Measurements from ENCODE around the gene SCO2. TPM values are rescaled to one million over a fixed set of nuclear protein-coding genes. Genes with fewer than 3 reads are reported as not detected.

SCO2 gene
- polyA plus RNA-seq, 3 donors: 39.5 to 101 (median 69.6) TPM

DNA sequence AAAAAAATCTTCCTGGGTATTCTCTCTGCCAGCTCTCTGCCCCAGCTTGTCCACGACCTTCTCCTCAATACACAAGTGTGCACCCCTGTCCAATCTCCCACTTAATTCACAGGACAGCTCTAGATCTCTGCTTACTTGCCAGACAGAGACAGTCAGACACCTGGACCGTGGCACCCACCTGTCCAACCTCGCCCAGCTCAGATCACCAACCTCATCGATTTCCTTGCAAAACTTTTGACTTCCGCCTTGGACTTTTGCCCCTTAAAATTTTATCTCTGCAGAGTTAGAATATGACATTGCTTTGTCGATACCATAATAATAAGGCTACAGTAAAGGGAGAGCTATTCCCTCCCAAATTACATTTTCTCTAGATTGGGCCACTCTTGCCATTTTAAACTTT is 28.3 kb downstream of the SCO2 start:
- Histone ChIP-seq H3K4me3 (replicated peaks in 1 of 3; ENCODE audit: low read depth in 2 of 3, low read length in 3 of 3) (no peak overlapping the region), H3K9ac (ENCODE audit: insufficient read depth, low read length, poor library complexity, severe bottlenecking) (no peak overlapping the region), H3K79me2 (ENCODE audit: insufficient read depth, low read length) (no peaks in the 10 kb centered on the region), H3K4me2 (replicated peaks; ENCODE audit: extremely low read depth, low read length, poor library complexity, severe bottlenecking) (no peak overlapping the region), H4K20me1 (ENCODE audit: insufficient read depth, low read length) (no peaks in the 10 kb centered on the region), H3K27me3 (ENCODE audit: control insufficient read depth in 2 of 2, insufficient read depth in 2 of 2, low read length in 2 of 2) (no peaks in the 10 kb centered on the region), H2AFZ (ENCODE audit: insufficient read depth, low read depth, low read length, poor library complexity, severe bottlenecking) (no peak overlapping the region), H3K27ac (ENCODE audit: low read depth in 1 of 2, low read length in 2 of 2) (no peak overlapping the region), H3K36me3 (replicated peaks in 1 of 2; ENCODE audit: control insufficient read depth in 1 of 2, insufficient read depth in 2 of 2, low read length in 2 of 2) (peaks cover 0 to 2% of the 10 kb centered on the region in 2 donors), H3K9me3 (replicated peaks in 1 of 2; ENCODE audit: control insufficient read depth in 1 of 2, insufficient read depth in 1 of 2, low read length in 2 of 2) (no peaks in the 10 kb centered on the region), H3K4me1 (ENCODE audit: control insufficient read depth in 1 of 2, insufficient read depth in 2 of 2, low read length in 2 of 2) (no peaks in the 10 kb centered on the region)
- peaks cover 2% of the 10 kb centered on the region for H3K4me1 Mint-ChIP-seq
- intact Hi-C loops (cut with micrococcal nuclease): loop anchor here (5.0 to 10.0 kb wide), 2 partner anchors 142 to 245 kb away; partner anchors contain the start of gene HDAC10 (in 2 of the 2)
- DNase-seq: no peak
- WGBS (ENCODE audit: insufficient coverage): 81% methylated on average over 4 of the region's 6 CpGs
- H3K27me3 Mint-ChIP-seq (ENCODE audit: low read depth in 3 of 3): peaks cover 6 to 10% (median 10%) of the 10 kb centered on the region in 3 donors
- TF ChIP-seq, protein P1, sequence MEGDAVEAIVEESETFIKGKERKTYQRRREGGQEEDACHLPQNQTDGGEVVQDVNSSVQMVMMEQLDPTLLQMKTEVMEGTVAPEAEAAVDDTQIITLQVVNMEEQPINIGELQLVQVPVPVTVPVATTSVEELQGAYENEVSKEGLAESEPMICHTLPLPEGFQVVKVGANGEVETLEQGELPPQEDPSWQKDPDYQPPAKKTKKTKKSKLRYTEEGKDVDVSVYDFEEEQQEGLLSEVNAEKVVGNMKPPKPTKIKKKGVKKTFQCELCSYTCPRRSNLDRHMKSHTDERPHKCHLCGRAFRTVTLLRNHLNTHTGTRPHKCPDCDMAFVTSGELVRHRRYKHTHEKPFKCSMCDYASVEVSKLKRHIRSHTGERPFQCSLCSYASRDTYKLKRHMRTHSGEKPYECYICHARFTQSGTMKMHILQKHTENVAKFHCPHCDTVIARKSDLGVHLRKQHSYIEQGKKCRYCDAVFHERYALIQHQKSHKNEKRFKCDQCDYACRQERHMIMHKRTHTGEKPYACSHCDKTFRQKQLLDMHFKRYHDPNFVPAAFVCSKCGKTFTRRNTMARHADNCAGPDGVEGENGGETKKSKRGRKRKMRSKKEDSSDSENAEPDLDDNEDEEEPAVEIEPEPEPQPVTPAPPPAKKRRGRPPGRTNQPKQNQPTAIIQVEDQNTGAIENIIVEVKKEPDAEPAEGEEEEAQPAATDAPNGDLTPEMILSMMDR (IDR thresholded peaks at IDR 0.05): no peak
- H3K4me3 Mint-ChIP-seq: no peak overlapping the region
- H3K9me3 Mint-ChIP-seq: no peaks in the 10 kb centered on the region
- H3K27ac Mint-ChIP-seq: no peak overlapping the region
- peaks cover 1% of the 10 kb centered on the region in 2 donors for H3K36me3 Mint-ChIP-seq

DNA sequence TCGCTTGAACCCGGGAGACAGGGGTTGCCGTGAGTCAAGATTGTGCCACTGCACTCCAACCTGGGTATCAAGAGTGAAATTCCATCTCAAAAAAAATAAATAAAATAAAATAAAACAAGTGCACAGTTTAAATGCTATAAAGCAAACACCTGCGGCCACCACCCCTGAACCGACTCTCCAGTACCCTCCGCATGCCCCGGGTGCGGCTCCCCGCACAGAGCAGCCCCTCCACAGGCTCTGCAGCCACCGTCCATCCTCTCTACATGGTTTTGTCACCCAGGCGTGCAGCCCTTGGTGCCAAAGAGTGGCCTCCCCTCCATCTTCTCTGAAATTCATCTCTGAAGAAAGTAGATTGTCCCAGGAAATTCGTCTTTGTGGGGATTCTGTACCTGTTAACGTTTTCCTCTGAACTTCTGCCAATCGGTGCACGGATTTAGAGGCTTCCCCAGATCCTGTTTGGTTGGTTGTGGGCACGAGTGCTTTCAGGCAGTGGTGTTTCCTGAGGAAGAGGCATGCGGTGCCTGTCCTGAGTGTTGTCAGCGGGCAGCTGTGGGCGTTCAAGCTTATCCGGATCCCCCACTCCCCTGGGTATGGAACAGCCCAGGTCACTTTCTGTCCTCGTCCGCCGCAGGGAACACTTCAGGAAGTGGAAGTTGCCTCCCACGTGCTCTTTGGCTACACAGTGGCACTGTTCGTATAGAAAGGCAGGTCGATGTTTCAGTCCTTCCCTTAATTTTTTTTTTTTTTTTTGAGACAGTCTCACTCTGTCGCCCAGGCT is 34.7 kb downstream of the SCO2 start:
- Mint-ChIP-seq H3K36me3 (no peaks in the 10 kb centered on the region), H3K4me3 (peak overlapping the region; percentile 63 to 86), H3K9me3 (no peaks in the 10 kb centered on the region), H3K27ac (no peak overlapping the region), H3K4me1 (peaks cover 8% of the 10 kb centered on the region), H3K27me3 (ENCODE audit: low read depth in 3 of 3) (peaks cover 5 to 10% (median 9%) of the 10 kb centered on the region in 3 donors)
- TF ChIP-seq, protein P1 (IDR thresholded peaks at IDR 0.05): no peak
- Histone ChIP-seq H3K36me3 (replicated peaks in 1 of 2; ENCODE audit: control insufficient read depth in 1 of 2, insufficient read depth in 2 of 2, low read length in 2 of 2) (no peaks in the 10 kb centered on the region), H3K4me2 (replicated peaks; ENCODE audit: extremely low read depth, low read length, poor library complexity, severe bottlenecking) (peak overlapping the region; percentile 27), H2AFZ (ENCODE audit: insufficient read depth, low read depth, low read length, poor library complexity, severe bottlenecking) (peak overlapping the region; percentile 68), H3K27ac (ENCODE audit: low read depth in 1 of 2, low read length in 2 of 2) (no peak overlapping the region), H3K9ac (ENCODE audit: insufficient read depth, low read length, poor library complexity, severe bottlenecking) (peak overlapping the region; percentile 21), H3K79me2 (ENCODE audit: insufficient read depth, low read length) (no peaks in the 10 kb centered on the region), H3K9me3 (replicated peaks in 1 of 2; ENCODE audit: control insufficient read depth in 1 of 2, insufficient read depth in 1 of 2, low read length in 2 of 2) (no peaks in the 10 kb centered on the region), H3K4me1 (ENCODE audit: control insufficient read depth in 1 of 2, insufficient read depth in 2 of 2, low read length in 2 of 2) (peaks cover 0 to 9% of the 10 kb centered on the region in 2 donors), H4K20me1 (ENCODE audit: insufficient read depth, low read length) (no peaks in the 10 kb centered on the region), H3K27me3 (ENCODE audit: control insufficient read depth in 2 of 2, insufficient read depth in 2 of 2, low read length in 2 of 2) (no peaks in the 10 kb centered on the region), H3K4me3 (replicated peaks in 1 of 3; ENCODE audit: low read depth in 2 of 3, low read length in 3 of 3) (peak overlapping the region in 1 of 3 experiments; percentile 20)
- peak in 2 of 3 donors; percentile 22 to 38 for DNase-seq
- intact Hi-C loops (cut with micrococcal nuclease): loop anchor here in 1 of 2 donors (10.0 kb wide), 1 partner anchor 136 kb away; no protein-coding TSS in a partner anchor
- 30% methylated on average over 21 of the region's 27 CpGs for WGBS (ENCODE audit: insufficient coverage)
